Thoracic aorta (tissue), 2 donors: ENCODE results near the gene SAPCD2. TPM values are rescaled to one million over a fixed set of nuclear protein-coding genes. Genes with fewer than 3 reads are reported as not detected.

Experiments
- ATAC-seq: fragments of 150-250 bp; one replicate; pipeline ENCODE4 v1.8.0; 2017; ENCODE audit warnings: low read depth; ENCODE audit not compliant: insufficient number of reproducible peaks, low FRiP score
- DNase-seq: peaks from one replicate; pipeline ENCODE4 v3.0.0-alpha.2; 2020; ENCODE audit warnings: low spot score
- H3K27ac ChIP-seq, 2 donors: fragments of 200-600 bp; sonication (generic); 1 replicate in 1 of 2; 2 replicates in 1 of 2; pipeline ENCODE4 v1.5.1; 2016; ENCODE audit warnings: mild to moderate bottlenecking in 2 of 2, moderate library complexity in 2 of 2
- H3K27me3 ChIP-seq: fragments of 200-600 bp; sonication (generic); replicated peaks from 2 replicates; pipeline ENCODE4 v1.6.0; 2016; ENCODE audit warnings: mild to moderate bottlenecking; ENCODE audit not compliant: insufficient read depth
- H3K36me3 ChIP-seq: fragments of 200-600 bp; sonication (generic); one replicate; pipeline ENCODE4 v1.5.1; 2016
- H3K4me1 ChIP-seq, 2 donors: fragments of 200-600 bp; sonication (generic); 1 replicate in 1 of 2; 2 replicates in 1 of 2; pipeline versions ENCODE4 v1.5.1 to v1.6.0; 2016; ENCODE audit warnings: low read depth in 2 of 2, mild to moderate bottlenecking in 1 of 2; ENCODE audit not compliant: control insufficient read depth in 1 of 2
- H3K4me3 ChIP-seq: fragments of 200-600 bp; sonication (generic); 2 replicates; pipeline ENCODE4 v1.5.1; 2016; ENCODE audit warnings: mild to moderate bottlenecking
- H3K9me3 ChIP-seq: fragments of 200-600 bp; sonication (generic); 2 replicates; pipeline ENCODE4 v1.5.1; 2016
- total RNA-seq, 2 donors: library from RNA; depleted of rRNA; stranded (reverse); fragments of >200 nt; gene quantifications; one replicate each; pipeline versions ENCODE4 v1.1.0 to v1.2.3, GENCODE V29; 2016
- TF ChIP-seq, protein P1 (sequence below): fragments of 200-600 bp; sonication (generic); IDR thresholded peaks from one replicate; pipeline ENCODE4 v1.5.1; 2019; ENCODE audit warnings: antibody characterized with exemption

SAPCD2 gene
- total RNA-seq, 2 donors from 2014 or later, result 0.41 to 0.92 TPM

DNA sequence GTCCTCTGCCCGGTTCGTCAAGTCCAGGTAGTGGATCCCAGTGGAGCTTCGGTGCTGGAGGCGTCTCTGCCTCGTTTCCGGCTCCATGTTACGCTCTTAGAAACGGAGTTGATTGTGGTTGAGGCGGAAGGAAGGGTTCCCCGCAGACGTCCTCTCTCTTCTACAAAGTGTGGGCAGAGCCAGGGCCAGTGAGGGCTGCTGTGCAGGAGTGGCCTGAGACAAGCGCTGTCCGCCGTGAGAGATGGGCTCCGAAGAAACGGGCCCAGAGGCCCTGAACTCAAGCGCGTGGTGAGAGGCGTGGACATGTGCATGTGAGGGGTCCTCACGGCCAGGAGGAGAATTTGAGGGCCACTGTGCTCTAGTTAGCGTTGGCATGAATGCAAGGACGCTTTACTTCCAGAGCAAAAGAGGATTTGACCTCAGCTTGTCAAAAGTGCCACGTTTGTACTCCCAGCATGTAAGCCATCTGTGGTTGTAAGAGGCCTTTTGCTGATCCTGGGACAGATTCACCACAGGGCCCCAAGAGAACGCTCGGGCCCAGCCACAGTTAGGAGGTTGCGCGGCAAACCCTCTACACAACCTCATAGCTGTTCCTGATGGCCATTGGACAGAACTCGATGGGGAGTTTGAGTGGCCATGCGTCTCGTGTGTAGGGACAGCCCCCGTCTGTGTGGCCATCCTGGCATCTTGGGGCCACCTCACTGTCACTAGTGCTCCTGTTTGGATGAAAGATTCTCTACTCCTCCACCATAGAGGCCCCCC, 26.6 kb upstream of the SAPCD2 start:
- no peak for DNase-seq
- TF ChIP-seq, protein P1, sequence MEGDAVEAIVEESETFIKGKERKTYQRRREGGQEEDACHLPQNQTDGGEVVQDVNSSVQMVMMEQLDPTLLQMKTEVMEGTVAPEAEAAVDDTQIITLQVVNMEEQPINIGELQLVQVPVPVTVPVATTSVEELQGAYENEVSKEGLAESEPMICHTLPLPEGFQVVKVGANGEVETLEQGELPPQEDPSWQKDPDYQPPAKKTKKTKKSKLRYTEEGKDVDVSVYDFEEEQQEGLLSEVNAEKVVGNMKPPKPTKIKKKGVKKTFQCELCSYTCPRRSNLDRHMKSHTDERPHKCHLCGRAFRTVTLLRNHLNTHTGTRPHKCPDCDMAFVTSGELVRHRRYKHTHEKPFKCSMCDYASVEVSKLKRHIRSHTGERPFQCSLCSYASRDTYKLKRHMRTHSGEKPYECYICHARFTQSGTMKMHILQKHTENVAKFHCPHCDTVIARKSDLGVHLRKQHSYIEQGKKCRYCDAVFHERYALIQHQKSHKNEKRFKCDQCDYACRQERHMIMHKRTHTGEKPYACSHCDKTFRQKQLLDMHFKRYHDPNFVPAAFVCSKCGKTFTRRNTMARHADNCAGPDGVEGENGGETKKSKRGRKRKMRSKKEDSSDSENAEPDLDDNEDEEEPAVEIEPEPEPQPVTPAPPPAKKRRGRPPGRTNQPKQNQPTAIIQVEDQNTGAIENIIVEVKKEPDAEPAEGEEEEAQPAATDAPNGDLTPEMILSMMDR, result no peak
- H3K9me3 ChIP-seq, result no peaks in the 10 kb centered on the region
- H3K27me3 ChIP-seq, result no peaks in the 10 kb centered on the region
- H3K4me1 ChIP-seq, result no peaks in the 10 kb centered on the region
- no peak overlapping the region for H3K4me3 ChIP-seq
- no peak overlapping the region for H3K27ac ChIP-seq
- peaks cover 52% of the 10 kb centered on the region for H3K36me3 ChIP-seq
- ATAC-seq, result no peak

DNA sequence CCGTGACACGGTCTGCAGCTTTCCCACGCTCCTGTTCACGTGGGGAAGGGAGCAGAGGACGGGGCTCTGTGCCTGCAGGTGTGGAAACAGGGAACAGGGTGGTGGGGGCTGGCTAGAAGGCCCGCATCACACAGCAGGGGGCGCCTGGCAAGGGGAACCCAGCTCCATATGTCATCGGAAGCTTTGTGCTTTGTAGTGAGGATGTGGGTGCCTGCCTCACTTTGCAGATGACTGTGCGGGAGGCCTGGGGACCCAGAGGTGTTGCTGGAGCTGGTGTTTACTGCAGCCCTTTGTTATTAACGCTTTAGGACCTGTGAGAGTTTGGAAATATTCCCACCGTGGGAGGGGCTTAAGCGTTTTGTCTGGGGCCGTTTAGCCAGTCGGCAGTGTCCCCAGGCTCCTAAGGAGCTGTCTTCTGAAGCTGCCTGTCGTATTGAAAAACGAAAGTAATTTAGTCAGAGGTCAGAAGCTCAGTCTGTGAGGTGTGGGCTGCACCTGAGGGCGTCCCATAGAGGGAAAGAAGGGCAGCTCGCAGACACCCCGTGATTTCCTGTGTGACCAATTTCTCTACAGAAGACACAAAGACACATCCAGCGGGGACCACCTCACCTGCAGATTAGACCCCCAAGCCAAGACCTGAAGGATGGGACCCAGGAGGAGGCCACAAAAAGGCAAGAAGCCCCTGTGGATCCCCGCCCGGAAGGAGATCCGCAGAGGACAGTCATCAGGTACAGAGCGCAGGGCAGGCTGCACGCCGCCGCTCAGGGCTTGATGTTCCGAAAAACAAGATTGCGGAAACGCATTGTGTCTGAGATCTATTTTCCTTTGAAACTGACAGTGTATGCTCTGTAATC, 25.5 kb upstream of the SAPCD2 start:
- Histone ChIP-seq H3K4me3 (no peak overlapping the region), H3K27me3 (no peaks in the 10 kb centered on the region), H3K36me3 (peaks cover 41% of the 10 kb centered on the region), H3K4me1 (no peaks in the 10 kb centered on the region), H3K27ac (no peak overlapping the region), H3K9me3 (no peaks in the 10 kb centered on the region)
- DNase-seq, result no peak
- TF ChIP-seq, protein P1, result no peak
- no peak for ATAC-seq

DNA sequence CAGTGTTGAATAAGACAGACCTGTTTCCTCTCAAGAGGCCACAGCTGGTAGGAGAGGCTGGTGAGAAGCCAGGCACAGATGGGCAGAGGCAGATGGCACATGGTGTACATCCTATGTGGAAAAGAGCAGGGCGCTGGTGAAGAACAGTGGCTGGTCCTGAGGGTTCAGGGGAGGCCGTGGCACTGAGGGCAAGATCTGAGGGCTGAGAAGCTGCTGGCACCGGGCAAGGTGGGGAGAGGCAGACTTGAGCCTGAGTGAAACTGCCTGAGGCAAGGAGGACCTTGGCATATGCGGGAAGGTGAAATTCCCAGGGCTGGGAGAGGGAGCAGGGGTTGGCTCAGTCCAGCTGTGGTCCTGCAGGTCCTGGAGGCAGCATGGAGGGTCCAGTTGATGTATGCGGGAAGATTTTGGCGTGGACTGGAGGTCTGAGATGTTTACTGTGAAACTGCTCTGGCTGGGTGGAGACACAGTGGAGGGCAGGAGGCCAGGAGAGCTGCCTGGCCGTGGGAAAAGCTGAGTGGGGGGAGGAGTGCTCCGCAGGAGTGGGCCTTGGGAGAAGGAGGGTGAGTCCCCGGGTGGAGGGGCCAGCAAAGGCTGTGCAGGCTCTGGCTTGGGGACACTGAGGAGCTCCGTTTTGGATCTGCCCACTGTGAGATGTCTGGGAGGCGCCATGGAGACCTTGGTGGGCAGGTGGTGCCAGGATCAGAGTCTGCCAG, 19.0 kb upstream of the SAPCD2 start:
- H3K27ac ChIP-seq, result no peak overlapping the region
- H3K36me3 ChIP-seq, result no peaks in the 10 kb centered on the region
- H3K9me3 ChIP-seq, result no peaks in the 10 kb centered on the region
- TF ChIP-seq, protein P1, result no peak
- ATAC-seq, result no peak
- no peak for DNase-seq
- H3K27me3 ChIP-seq, result no peaks in the 10 kb centered on the region
- no peak overlapping the region for H3K4me3 ChIP-seq
- peaks cover 12 to 20% of the 10 kb centered on the region in 2 donors for H3K4me1 ChIP-seq

- H3K9me3 ChIP-seq, result no peaks in the 10 kb centered on the region
- ATAC-seq, result no peak
- no peak overlapping the region for H3K27ac ChIP-seq
- no peaks in the 10 kb centered on the region for H3K27me3 ChIP-seq
- TF ChIP-seq, protein P1, result no peak
- H3K36me3 ChIP-seq, result no peaks in the 10 kb centered on the region
- no peak overlapping the region for H3K4me3 ChIP-seq
- no peak for DNase-seq
- peaks cover 12 to 27% of the 10 kb centered on the region in 2 donors for H3K4me1 ChIP-seq
Observed at GRCh38 chr9:137088121-137088520, 17.8 kb upstream of the SAPCD2 start.
